Measurements from ENCODE around the gene PDRG1.

PDRG1 gene

GRCh38 chr20:31903627-31904386 lies 48.0 kb downstream of the PDRG1 start:
- no peak for DNase-seq

GRCh38 chr20:31901615-31902014 lies 50.2 kb downstream of the PDRG1 start:
- DNase-seq, result no peak

DNA sequence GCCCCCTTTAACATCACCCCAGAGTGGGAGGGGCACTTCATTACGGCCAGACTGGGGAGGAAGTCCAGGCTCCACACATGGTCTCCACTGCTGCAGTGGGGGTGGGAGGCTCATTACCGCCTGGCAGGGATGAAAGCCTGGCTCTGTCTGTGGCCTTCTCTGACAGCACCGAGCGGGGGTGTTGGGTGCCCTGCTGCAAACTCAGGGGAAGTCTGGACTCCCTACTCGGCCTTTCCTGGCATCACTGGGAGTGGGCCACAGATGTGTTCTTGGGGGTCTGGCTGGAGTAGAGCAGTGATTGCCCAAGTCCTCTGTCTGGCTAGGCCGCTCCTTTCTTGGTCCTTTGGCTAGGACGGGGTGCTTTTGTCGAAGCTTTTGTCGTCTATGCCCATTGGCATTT lies 54.3 kb downstream of the PDRG1 start:
- DNase-seq, result no peak

- no peak for DNase-seq
These were observed 55.8 kb downstream of the PDRG1 start for GRCh38 chr20:31896049-31896448.

DNA sequence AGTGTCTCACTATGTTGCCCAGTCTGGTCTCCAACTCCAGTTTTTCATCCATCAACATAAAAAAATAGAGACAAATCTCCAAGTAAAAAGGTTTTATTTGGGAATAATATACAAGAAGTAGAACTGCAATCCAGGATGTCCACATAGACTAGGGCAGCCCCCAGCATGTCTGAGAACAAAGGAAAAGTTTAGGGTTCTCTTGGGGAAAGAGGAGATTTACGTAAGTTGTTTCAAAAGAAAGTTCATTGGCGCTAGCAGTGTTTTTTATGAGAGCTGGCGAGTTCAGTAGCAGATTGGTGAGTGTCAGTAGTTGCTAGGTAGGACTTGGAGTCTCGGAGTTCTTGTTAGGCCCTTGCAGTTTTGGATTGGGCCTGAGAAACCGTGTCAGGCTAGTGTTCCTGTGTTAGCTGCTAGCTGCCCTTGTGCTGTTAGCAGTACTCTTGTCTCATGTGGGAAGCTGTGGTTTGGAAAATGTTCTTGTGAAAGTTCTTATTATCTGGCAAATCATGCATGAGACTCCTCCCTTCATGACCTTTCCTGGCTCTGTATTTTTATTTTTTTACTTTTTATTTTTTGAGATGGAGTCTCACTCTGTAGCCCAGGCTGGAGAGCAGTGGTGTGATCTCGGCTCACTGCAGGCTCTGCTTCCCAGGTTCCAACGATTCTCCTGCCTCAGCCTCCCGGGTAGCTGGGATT lies 56.7 kb downstream of the PDRG1 start:
- peak; percentile 58 for DNase-seq
